Activated naive CD8-positive, alpha-beta T cell treated with anti-CD3 and anti-CD28 coated beads, Interleukin-2, amount 50 U/mL, for 16 hours (primary cell): ENCODE results near the gene HSD17B8.

Source experiments
- DNase-seq: peaks from one replicate; pipeline ENCODE4 v3.0.0-alpha.2; 2020; ENCODE audit warnings: low read depth, low spot score

The HSD17B8 gene

GRCh38 chr6:33241968-33242367, 37.5 kb downstream of the HSD17B8 start:
- DNase-seq: no peak

GRCh38 chr6:33243476-33243875, 39.0 kb downstream of the HSD17B8 start:
- DNase-seq: no peak

- peak; percentile 86 for DNase-seq
These were observed 43.7 kb downstream of the HSD17B8 start for GRCh38 chr6:33247977-33248642.

- DNase-seq: no peak
These were observed 44.1 kb downstream of the HSD17B8 start for GRCh38 chr6:33248643-33248931.

GRCh38 chr6:33248932-33249731, 44.7 kb downstream of the HSD17B8 start:
- peak; percentile 80 for DNase-seq

- DNase-seq: no peak
These were observed 45.5 kb downstream of the HSD17B8 start for GRCh38 chr6:33249732-33250630.

- DNase-seq: no peak
These were observed 46.3 kb downstream of the HSD17B8 start for GRCh38 chr6:33250731-33251130.

- no peak for DNase-seq
These were observed 47.0 kb downstream of the HSD17B8 start for GRCh38 chr6:33251395-33252012.

- no peak for DNase-seq
These were observed 48.3 kb downstream of the HSD17B8 start for GRCh38 chr6:33252759-33253158.

GRCh38 chr6:33254591-33254990, 50.1 kb downstream of the HSD17B8 start:
- DNase-seq: no peak
